Subcutaneous adipose tissue (tissue), 4 donors: ENCODE data around the gene TGFBR3. TPM values are rescaled to one million over a fixed set of nuclear protein-coding genes. Genes with fewer than 3 reads are reported as not detected.

Source experiments
- total RNA-seq, 4 donors: library from RNA; depleted of rRNA; stranded (reverse); fragments of >200 nt; gene quantifications; one replicate each; pipeline ENCODE4 v1.1.0, GENCODE V29; 2016
- TF ChIP-seq, protein P1 (sequence below): fragments of 450-650 bp; IDR thresholded peaks from one replicate; pipeline ENCODE4 v1.5.1; 2016; ENCODE audit warnings: low read depth, mild to moderate bottlenecking, control low read depth, antibody characterized with exemption, moderate library complexity

The TGFBR3 gene
- total RNA-seq, 4 donors from 2014 or later = 206 to 374 (median 284) TPM

DNA sequence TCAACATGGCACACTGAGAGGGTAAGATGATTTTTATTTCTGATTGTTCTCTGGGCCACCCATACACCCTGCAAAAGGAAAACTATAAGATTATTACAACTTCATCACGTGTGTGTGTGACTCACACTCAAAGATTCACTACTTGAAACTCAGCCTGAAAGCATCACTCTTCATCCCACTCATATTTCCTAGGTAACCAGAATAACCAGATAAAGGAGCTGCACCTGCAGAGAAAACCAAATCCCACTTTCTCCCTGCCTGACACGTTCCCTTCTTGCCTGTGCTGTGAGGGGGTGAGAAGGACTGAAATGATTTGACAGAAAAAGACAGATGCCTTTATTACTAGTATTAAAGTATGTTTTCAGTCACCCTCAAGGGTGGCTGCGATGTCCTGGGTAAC lies 131.6 kb downstream of the TGFBR3 start:
- TF ChIP-seq, protein P1, sequence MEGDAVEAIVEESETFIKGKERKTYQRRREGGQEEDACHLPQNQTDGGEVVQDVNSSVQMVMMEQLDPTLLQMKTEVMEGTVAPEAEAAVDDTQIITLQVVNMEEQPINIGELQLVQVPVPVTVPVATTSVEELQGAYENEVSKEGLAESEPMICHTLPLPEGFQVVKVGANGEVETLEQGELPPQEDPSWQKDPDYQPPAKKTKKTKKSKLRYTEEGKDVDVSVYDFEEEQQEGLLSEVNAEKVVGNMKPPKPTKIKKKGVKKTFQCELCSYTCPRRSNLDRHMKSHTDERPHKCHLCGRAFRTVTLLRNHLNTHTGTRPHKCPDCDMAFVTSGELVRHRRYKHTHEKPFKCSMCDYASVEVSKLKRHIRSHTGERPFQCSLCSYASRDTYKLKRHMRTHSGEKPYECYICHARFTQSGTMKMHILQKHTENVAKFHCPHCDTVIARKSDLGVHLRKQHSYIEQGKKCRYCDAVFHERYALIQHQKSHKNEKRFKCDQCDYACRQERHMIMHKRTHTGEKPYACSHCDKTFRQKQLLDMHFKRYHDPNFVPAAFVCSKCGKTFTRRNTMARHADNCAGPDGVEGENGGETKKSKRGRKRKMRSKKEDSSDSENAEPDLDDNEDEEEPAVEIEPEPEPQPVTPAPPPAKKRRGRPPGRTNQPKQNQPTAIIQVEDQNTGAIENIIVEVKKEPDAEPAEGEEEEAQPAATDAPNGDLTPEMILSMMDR = no peak

DNA sequence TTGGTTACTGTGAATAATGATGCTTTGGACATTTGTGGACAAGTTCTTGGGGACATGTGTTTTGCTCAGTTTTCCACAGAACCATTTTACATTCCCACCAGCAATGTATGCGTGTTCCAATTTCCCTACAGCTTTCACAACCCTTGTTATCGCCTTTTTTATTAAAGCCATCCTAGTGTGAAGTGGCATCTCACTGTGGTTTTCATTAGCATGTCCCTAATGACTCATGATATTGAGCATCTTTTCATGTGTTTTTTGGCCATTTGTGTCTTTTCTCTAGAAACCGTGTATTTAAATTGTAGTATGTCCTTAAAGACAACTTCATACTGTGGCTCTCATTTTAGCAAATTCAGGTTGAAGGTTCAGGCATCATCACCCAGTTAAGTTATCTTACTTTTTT lies 132.1 kb downstream of the TGFBR3 start:
- TF ChIP-seq, protein P1 = no peak

DNA sequence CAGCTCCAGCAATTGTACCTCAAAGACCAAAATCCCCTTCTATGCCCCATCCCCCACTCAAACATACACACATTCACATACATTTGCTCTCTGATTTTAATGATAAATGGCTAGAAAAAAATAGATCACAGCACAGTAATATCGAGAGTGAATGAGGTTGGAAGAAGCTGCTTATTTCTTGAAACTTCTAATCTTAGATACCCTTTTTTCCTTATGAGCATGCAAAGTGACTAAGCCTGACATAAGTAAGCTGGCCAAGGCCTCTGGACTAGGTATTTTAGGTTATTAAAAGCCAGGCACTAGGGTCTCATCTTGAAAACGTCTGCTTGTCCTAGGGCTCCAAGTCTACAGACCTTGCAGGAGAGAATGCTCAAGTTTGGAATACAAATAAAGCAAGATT lies 133.6 kb downstream of the TGFBR3 start:
- TF ChIP-seq, protein P1 = no peak

DNA sequence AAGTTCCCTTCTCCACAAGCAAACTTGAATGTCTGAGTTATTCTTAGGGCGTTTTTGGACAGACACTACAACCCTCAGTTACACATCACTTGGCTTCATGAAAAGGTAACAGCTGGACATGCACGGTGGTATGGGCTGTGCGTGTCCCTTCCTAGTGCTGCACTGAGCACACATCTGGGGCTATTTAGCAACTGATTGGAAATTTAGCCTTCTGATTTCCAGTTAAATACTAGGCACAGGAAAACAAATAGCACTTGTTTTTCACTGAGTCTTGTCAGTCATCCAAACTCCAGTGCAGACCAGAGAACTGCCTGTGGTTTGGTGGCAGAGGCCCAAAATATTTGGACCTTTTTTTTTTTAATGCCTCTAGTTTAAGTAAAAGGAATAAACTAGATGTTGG lies 134.7 kb downstream of the TGFBR3 start:
- TF ChIP-seq, protein P1 = no peak

DNA sequence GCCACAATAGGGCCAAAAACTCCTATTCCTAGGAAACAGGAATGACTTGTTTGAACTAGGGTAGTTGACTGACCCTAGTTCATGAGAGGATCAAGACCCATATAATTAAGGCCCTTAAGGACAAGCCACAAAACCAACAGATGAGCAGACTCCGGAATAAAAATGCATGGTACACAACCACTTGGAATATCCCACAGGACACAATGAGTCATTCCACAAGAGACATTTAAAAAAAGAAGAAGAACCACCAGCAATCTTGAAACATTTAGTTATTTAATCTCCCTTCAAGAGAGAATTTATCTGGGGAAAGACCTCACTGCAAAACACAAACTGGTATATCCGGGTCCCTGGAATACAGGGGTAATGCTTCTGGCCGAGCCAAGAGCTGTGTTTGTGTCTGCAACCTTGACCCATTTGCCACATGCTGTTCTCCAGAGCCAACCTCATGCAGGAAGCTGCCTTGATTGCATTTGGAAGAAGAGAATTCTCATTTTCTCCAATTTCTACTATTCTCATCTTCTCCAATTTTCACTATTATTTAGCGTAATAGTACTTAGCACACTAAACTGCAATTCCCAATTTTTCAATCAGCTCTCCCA lies 135.5 kb downstream of the TGFBR3 start:
- TF ChIP-seq, protein P1 = no peak

DNA sequence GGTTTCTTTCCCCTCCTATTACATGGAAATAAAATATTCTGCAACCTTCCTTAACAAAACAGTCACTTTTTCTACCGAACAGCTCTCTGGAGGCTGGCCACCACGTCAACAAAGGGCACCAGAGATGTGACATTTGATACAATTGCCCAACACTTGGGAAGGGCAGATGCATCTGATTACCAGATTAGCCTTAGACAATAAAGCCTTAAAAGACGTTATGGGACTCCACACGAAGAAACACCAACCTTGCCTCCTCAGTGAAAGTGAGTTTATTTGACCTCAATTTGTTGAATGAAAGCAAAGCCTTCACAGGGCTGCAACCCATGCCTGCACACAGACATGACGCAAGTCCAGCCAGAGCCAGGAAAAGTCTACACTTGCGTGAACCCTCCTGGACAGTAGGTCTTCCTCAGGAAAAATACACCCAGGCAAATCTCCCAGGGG lies 136.1 kb downstream of the TGFBR3 start:
- TF ChIP-seq, protein P1 = no peak

DNA sequence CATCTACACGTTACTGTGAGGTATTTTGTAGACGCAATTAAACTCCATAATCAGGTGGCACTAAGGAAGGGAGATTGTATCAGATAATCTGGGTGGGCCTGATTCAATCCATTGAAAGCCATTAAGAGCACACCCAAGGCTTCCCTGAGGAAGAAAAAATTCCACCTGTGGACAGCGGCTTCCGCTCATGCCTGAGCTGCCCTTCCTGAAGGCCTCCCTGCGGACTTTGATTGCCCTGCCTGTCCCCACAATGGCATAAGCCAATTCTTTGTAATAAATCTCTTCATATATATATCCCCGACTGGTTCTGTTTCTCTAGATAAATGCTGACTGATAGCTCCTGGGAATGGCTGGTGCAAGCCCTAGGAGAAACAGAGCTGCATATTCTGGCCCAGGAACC lies 138.3 kb downstream of the TGFBR3 start:
- TF ChIP-seq, protein P1 = no peak
